GM12801 (cell line): ENCODE results near the gene PTPRG.

ENCODE experiments used
- TF ChIP-seq, protein P1 (sequence below): IDR thresholded peaks from one replicate; pipeline ENCODE4 v1.5.1; 2011; ENCODE audit warnings: control low read depth; ENCODE audit not compliant: insufficient read length; ENCODE audit errors: extremely low read depth

PTPRG gene

GRCh38 chr3:61740494-61740893, 179.1 kb downstream of the PTPRG start:
- TF ChIP-seq, protein P1, sequence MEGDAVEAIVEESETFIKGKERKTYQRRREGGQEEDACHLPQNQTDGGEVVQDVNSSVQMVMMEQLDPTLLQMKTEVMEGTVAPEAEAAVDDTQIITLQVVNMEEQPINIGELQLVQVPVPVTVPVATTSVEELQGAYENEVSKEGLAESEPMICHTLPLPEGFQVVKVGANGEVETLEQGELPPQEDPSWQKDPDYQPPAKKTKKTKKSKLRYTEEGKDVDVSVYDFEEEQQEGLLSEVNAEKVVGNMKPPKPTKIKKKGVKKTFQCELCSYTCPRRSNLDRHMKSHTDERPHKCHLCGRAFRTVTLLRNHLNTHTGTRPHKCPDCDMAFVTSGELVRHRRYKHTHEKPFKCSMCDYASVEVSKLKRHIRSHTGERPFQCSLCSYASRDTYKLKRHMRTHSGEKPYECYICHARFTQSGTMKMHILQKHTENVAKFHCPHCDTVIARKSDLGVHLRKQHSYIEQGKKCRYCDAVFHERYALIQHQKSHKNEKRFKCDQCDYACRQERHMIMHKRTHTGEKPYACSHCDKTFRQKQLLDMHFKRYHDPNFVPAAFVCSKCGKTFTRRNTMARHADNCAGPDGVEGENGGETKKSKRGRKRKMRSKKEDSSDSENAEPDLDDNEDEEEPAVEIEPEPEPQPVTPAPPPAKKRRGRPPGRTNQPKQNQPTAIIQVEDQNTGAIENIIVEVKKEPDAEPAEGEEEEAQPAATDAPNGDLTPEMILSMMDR, result no peak

- TF ChIP-seq, protein P1, result no peak
Measured at GRCh38 chr3:61741551-61741950, 180.2 kb downstream of the PTPRG start.

- TF ChIP-seq, protein P1, result no peak
Measured at GRCh38 chr3:61742006-61742405, 180.6 kb downstream of the PTPRG start.

GRCh38 chr3:61743067-61743466, 181.7 kb downstream of the PTPRG start:
- TF ChIP-seq, protein P1, result no peak

- TF ChIP-seq, protein P1, result no peak
Measured at GRCh38 chr3:61743686-61744242, 182.4 kb downstream of the PTPRG start.

DNA sequence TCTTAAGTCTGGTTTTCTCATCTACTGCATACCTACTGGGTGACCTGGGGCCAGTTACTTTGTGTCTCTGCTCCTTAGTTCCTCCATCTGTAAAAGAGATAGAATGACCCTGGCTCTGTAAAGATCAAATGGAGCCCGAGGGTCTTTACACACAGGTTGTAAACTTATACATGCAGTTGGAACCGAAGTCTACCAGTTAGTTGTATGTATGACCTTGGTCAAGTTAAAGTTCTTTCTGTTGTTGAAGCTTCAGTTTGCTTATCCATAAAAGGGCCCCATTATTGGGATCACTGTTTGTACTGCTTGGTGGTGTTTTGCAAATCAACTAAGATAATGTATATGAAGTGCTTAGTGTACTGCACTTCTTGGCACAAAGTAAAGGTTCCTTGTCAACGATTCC, 186.9 kb downstream of the PTPRG start:
- TF ChIP-seq, protein P1, result no peak

DNA sequence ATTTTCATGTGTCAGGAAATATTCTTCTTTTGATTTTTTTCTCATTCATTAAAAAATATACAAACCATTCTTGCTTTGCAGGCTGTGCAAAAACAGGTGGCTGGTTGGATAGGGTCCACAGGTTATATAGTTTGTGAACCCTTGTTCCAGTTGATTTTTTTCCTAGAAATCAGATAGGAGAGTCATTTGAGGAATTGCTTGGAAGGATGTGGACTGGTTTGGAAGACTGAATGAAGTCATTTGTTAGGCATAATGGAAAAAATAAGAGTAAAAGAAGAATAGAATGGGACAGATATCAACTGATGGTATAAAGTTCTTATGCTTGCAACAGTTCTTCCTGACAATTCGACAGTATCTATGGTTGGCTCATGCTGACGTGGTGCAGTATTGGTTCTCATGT, 189.4 kb downstream of the PTPRG start:
- TF ChIP-seq, protein P1, result no peak
